GM21447 (cell line): ENCODE data around the gene EFCAB6.

Source experiments
- ATAC-seq: cut with Tn5 transposase; IDR thresholded peaks from one replicate; pipeline ENCODE4 v1.9.1; 2021; ENCODE audit not compliant: unreplicated experiment

Gene EFCAB6

DNA sequence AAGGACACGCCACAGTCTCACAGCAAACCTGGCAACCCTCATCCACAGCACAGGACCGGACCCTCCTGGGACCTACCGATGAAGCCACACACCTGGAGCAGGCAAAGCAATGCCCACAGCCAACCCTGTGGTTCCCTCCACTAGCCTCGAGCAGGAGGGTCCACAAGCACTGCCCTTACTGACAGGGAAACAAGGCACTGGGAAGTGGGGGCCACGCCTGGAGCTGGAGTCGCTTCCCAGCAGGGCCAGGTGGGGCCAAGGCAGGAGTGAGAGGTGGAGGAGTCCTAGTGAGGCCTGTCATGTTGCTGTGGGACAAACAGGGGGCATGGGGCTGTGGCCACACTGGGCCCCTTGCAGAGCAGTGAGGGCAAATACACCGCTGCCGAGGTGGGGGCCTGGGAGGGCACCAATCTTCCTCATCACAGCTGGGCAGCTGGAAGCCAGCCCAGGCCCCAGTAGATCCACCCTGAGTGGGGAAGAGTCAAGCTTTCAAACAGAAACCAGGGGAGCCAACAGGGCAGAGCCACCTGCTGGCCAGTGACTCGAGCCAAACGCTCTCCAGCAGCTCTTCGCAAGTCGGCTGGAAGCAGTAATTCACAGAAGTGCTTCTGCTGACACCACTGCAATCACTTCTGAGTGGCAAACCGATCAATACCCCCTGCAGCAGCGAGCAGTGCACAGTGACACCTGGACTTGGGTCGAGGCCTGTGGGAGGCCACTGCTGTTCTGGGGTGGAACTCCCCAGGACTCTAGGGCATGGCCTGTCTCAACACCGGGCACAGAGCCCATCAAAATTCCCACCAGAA, 36.5 kb upstream of the EFCAB6 start:
- no peak for ATAC-seq

DNA sequence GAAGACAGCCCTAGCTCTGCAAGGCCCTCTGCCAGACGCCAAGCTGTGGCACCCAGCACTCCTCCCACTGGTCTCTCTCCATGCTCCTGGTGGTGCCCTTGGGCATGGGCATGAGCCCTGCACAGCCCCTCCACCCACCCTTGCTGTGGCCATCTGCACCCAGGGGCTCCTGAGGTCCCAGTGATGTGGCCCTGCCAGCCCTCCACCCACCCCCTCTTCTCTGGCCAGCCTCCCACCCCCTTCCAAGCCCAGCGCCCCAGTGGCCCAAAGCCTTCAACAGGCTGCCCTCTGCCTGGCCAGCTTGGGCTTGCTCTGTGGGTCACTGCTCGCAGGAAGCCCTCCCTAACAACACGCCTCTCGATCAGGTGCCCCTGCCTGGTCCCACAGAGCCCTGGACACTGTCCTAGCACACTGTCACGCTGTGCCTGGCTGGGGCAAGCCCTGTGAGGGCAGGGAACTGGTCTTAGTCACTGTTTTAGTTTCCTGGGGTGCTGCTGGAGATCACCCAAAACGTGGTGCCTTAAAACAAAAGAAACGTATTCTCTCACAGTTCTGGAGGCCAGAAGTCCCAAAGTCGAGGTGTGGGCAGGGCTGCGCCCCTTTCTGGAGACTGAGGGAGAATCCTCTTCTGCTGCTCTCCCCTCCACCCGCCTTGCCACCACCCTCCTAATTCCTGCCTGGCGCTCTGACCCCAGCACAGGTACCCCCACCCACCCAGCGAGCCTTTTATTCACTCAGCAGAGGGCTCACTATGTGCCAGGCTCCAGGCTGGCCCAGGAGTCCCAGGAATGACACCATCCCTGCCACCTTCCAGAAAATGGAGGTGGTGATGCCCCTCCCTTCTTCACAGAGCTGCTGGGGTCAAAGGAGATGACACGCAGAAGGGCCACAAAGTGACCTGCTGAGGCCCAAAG, 35.5 kb upstream of the EFCAB6 start:
- no peak for ATAC-seq

DNA sequence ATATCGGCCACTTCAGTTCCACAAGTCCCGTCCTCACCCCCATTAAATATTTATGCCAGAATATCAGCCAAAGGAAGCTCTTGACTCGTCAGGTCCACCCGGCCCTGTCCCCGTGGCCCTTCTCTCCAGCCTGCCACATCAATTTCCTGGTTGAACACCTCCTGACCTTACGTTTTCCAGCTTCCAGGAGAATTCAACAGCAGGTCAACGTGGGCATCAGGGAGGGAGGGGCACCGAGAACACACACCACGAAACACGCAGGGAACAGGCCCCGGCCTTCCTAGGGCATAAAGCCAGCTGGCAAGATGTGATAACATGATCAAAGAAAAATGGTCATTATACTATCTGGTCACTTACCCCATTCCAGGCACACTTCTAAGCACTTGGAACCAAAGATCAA, 34.9 kb upstream of the EFCAB6 start:
- ATAC-seq = no peak

- ATAC-seq = no peak
These were observed 33.9 kb upstream of the EFCAB6 start for GRCh38 chr22:43845981-43846380.

GRCh38 chr22:43844560-43845545, 32.7 kb upstream of the EFCAB6 start:
- ATAC-seq = no peak

- ATAC-seq = no peak
These were observed 31.9 kb upstream of the EFCAB6 start for GRCh38 chr22:43843783-43844530.

- no peak for ATAC-seq
These were observed 29.6 kb upstream of the EFCAB6 start for GRCh38 chr22:43841742-43842141.

DNA sequence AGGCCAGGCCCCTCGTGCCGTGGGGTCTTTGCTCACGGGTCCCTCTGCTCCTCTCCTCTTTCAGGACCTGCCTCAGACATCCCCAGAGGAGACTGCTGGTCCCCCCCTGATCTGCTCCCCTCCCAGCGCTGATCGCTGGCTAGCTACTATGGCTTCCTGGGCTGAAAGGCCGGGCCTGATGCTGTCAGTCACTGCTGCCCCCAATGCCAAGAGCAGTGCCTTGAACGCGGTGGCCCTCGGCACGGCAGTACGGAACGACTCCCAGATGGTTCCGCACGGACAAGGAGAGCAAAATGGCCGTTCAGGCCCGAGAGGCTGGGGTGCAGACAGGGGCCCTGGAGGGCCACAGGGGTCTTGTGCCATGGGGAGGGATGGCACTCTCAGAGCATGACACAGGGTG, 28.7 kb upstream of the EFCAB6 start:
- no peak for ATAC-seq

GRCh38 chr22:43840431-43840830, 28.3 kb upstream of the EFCAB6 start:
- no peak for ATAC-seq

DNA sequence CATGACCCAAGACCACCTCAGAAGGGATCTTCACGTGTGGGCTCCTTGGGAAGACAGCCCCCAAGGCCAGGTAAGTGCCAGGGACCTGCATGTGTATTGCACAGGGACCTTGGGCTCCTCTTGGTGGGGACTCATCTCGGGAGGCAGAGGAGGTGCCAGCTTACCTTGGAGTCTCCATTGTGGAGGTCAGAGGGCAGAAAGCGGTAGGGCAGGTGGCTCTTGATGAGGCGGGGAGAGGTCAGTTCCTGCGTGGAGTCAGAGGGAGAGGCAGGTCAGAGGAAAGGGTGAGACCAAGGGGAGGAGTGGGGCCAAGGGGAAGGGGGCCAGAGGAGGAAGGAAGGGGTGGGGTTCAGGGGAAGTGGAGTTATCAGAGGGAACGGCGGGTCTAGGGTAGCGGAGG, 27.7 kb upstream of the EFCAB6 start:
- ATAC-seq = no peak

GRCh38 chr22:43838571-43839307, 26.6 kb upstream of the EFCAB6 start:
- ATAC-seq = no peak

DNA sequence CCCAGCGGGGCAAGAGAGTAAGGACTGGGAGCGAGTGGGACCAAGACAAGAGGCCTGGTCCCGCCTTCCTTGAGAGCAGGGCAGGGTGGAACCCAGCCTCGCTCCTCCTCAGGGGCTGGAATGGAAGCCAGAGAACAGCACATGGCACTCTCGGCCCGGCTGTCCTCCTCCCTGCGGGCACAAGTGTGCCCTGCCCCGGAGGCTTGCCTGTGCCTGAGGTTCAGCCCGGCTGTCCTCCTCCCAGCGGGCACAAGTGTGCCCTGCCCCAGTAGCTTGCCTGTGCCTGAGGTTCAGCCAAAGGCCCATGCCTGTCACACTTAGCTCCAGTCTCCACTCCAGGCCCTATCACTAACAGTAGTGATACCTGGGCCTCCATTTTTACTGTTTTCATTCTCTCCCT, 26.1 kb upstream of the EFCAB6 start:
- ATAC-seq = no peak

- no peak for ATAC-seq
These were observed 25.6 kb upstream of the EFCAB6 start for GRCh38 chr22:43837666-43838065.

GRCh38 chr22:43835736-43836135, 23.6 kb upstream of the EFCAB6 start:
- no peak for ATAC-seq

DNA sequence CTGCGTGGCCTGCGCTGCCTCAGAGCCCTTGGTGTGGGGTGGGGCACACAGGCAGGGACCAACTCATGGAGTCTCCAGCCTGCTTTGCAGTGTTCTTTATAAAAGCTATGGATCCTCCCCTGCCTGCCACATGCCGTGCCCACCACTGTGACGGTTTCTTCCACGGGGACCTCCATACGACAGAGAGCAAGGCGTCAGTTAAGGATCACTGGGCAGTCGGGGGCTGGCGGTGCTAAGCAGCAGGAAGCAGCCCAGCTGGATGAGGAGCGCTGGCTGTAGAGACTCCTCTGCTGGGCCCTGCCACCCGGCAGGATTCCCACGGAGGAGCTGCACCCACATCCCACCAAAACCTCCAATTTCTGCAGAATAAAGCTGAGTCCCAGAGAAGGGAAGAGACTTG, 23.1 kb upstream of the EFCAB6 start:
- ATAC-seq = no peak

GRCh38 chr22:43833286-43834240, 21.5 kb upstream of the EFCAB6 start:
- ATAC-seq = no peak

- ATAC-seq = no peak
These were observed 20.5 kb upstream of the EFCAB6 start for GRCh38 chr22:43832393-43833265.
